Karpas-422 (cell line): ENCODE data around the gene LPCAT1. TPM values are rescaled to one million over a fixed set of nuclear protein-coding genes. Genes with fewer than 3 reads are reported as not detected.

Experiments used
- DNase-seq: peaks from one replicate; pipeline ENCODE4 v3.0.0-alpha.2; 2015
- H2AFZ ChIP-seq: fragments of 200-600 bp; sonication (generic); 2 replicates; pipeline ENCODE4 v1.6.1; 2014; ENCODE audit warnings: antibody characterized with exemption, low read length, mixed read lengths
- H3K27ac ChIP-seq: fragments of 200-600 bp; sonication (generic); 2 replicates; pipeline ENCODE4 v1.5.1; 2014; ENCODE audit warnings: mild to moderate bottlenecking, low read length, moderate library complexity
- H3K27me3 ChIP-seq: fragments of 200-600 bp; sonication (generic); 2 replicates; pipeline ENCODE4 v1.6.1; 2014; ENCODE audit warnings: low read length, mixed read lengths
- H3K36me3 ChIP-seq: fragments of 200-600 bp; sonication (generic); 2 replicates; pipeline ENCODE4 v1.6.1; 2014; ENCODE audit warnings: low read length, mixed read lengths; ENCODE audit not compliant: insufficient read depth
- H3K4me1 ChIP-seq: fragments of 200-600 bp; sonication (generic); 2 replicates; pipeline ENCODE4 v1.6.1; 2014; ENCODE audit warnings: mild to moderate bottlenecking, low read length, mixed read lengths
- H3K4me2 ChIP-seq: fragments of 200-600 bp; sonication (generic); 2 replicates; pipeline ENCODE4 v1.6.1; 2014; ENCODE audit warnings: low read length, low read depth, mild to moderate bottlenecking; ENCODE audit not compliant: poor library complexity, severe bottlenecking
- H3K4me3 ChIP-seq: fragments of 200-600 bp; sonication (generic); 2 replicates; pipeline ENCODE4 v1.5.1; 2014; ENCODE audit warnings: mild to moderate bottlenecking, antibody characterized with exemption, low read length, mixed read lengths
- H3K79me2 ChIP-seq: fragments of 200-600 bp; sonication (generic); 2 replicates; pipeline ENCODE4 v1.6.1; 2014; ENCODE audit warnings: mild to moderate bottlenecking, low read length, mixed read lengths
- H3K9ac ChIP-seq: fragments of 200-600 bp; sonication (generic); 2 replicates; pipeline ENCODE4 v1.6.0; 2014; ENCODE audit warnings: low read length
- H3K9me2 ChIP-seq: fragments of 200-600 bp; sonication (generic), shearing (Covaris generic); replicated peaks from 2 replicates; pipeline ENCODE4 v1.6.0; 2014; ENCODE audit warnings: mild to moderate bottlenecking, low read length, moderate library complexity; ENCODE audit not compliant: insufficient read depth
- H3K9me3 ChIP-seq: fragments of 300-700, 200-600 bp; sonication (generic); 2 replicates; pipeline ENCODE4 v1.6.1; 2014; ENCODE audit warnings: low read length, mixed read lengths
- H4K20me1 ChIP-seq: fragments of 200-600 bp; sonication (generic); 2 replicates; pipeline ENCODE4 v1.6.1; 2014; ENCODE audit warnings: mild to moderate bottlenecking, antibody characterized with exemption, low read length, low read depth; ENCODE audit not compliant: insufficient read depth
- total RNA-seq: library from RNA; depleted of rRNA; stranded (reverse); fragments of >200 nt; shearing (Covaris generic); gene quantifications from 2 replicates; pipeline ENCODE4 v1.2.3, GENCODE V29; 2014; ENCODE audit warnings: low replicate concordance

LPCAT1 gene
- total RNA-seq, 1 experiment from 2014 or later = 115 TPM

DNA sequence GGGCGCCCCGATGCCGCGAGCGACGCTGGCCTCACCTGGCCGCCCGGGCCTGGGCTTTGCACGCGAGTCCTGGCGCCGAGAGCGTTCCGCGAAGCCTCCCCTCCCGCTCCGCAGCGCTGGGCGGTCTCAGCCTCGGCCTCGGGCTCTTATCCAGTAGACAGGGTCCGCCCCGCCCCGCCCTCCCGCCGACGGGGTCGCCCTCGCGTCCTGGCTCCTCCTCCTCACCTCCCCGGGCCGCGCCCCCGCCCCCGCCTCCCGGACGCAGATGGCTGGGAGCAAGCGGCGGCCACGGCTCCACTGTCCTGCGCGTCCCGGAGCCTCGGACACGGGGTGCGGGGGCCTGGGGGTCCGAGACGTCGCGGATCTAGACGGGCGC lies 78.5 kb downstream of the LPCAT1 start, which contains the start of gene SLC6A3:
TSS of gene SLC6A3 (minus strand) at position 128 of the 376 bp plus-strand sequence. CDS start 2,243 bp downstream, outside the sequence.
- H3K79me2 ChIP-seq = no peaks in the 10 kb centered on the region
- H2AFZ ChIP-seq = no peak within 1 kb of the TSS
- no peaks in the 10 kb centered on the region for H3K9me3 ChIP-seq
- H4K20me1 ChIP-seq = no peaks in the 10 kb centered on the region
- no peak within 1 kb of the TSS for H3K4me3 ChIP-seq
- no peaks in the 10 kb centered on the region for H3K9me2 ChIP-seq
- no peaks in the 10 kb centered on the region for H3K36me3 ChIP-seq
- no peak within 1 kb of the TSS for H3K27ac ChIP-seq
- H3K4me1 ChIP-seq = no peaks in the 10 kb centered on the region
- no peak within 1 kb of the TSS for H3K9ac ChIP-seq
- H3K4me2 ChIP-seq = no peak within 1 kb of the TSS
- DNase-seq = no peak
- H3K27me3 ChIP-seq = no peaks in the 10 kb centered on the region

GRCh38 chr5:1444361-1445189 lies 79.2 kb downstream of the LPCAT1 start:
- H3K4me2 ChIP-seq = no peak overlapping the region
- no peaks in the 10 kb centered on the region for H3K36me3 ChIP-seq
- no peaks in the 10 kb centered on the region for H3K79me2 ChIP-seq
- no peak overlapping the region for H3K27ac ChIP-seq
- H2AFZ ChIP-seq = no peak overlapping the region
- no peaks in the 10 kb centered on the region for H4K20me1 ChIP-seq
- no peaks in the 10 kb centered on the region for H3K4me1 ChIP-seq
- no peak for DNase-seq
- H3K4me3 ChIP-seq = no peak overlapping the region
- H3K9me3 ChIP-seq = no peaks in the 10 kb centered on the region
- H3K9ac ChIP-seq = no peak overlapping the region
- H3K27me3 ChIP-seq = no peaks in the 10 kb centered on the region
- H3K9me2 ChIP-seq = no peaks in the 10 kb centered on the region

DNA sequence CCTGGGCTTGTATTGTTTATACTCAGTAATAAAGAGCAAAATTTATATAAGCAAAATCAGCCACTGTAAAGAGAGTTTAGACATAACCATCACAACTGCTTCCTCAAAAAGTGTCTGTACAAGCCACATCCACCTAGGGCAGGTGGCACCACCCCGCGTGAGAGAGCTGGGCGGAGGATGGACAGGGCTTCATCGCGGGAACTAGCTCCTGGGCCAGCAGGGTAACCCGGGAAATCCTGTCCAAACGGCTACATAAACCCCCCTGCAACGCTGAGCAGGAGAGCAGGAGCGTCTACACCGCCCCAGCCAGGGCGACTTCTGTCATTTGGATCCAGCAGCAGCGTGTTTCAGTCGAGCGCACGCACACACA lies 79.8 kb downstream of the LPCAT1 start:
- DNase-seq = no peak
- Histone ChIP-seq H3K27me3 (no peaks in the 10 kb centered on the region), H3K9ac (no peak overlapping the region), H3K4me3 (no peak overlapping the region), H3K4me1 (no peaks in the 10 kb centered on the region), H3K79me2 (no peaks in the 10 kb centered on the region), H3K27ac (no peak overlapping the region), H3K9me2 (no peaks in the 10 kb centered on the region), H3K4me2 (no peak overlapping the region), H3K9me3 (no peaks in the 10 kb centered on the region), H3K36me3 (no peaks in the 10 kb centered on the region), H4K20me1 (no peaks in the 10 kb centered on the region), H2AFZ (no peak overlapping the region)

- Histone ChIP-seq H3K27ac (no peak overlapping the region), H3K9ac (no peak overlapping the region), H4K20me1 (no peaks in the 10 kb centered on the region), H3K36me3 (no peaks in the 10 kb centered on the region), H3K9me2 (no peaks in the 10 kb centered on the region), H3K27me3 (no peaks in the 10 kb centered on the region), H3K4me1 (no peaks in the 10 kb centered on the region), H3K4me2 (no peak overlapping the region), H3K4me3 (no peak overlapping the region), H3K9me3 (no peaks in the 10 kb centered on the region), H2AFZ (no peak overlapping the region), H3K79me2 (no peaks in the 10 kb centered on the region)
- DNase-seq = no peak
Measured at GRCh38 chr5:1443171-1443570, 80.6 kb downstream of the LPCAT1 start.

- Histone ChIP-seq H3K27ac (no peak overlapping the region), H3K9me2 (no peaks in the 10 kb centered on the region), H4K20me1 (no peaks in the 10 kb centered on the region), H3K4me2 (no peak overlapping the region), H3K9ac (no peak overlapping the region), H3K4me1 (no peaks in the 10 kb centered on the region), H3K27me3 (no peaks in the 10 kb centered on the region), H2AFZ (no peak overlapping the region), H3K79me2 (no peaks in the 10 kb centered on the region), H3K4me3 (no peak overlapping the region), H3K9me3 (no peaks in the 10 kb centered on the region), H3K36me3 (no peaks in the 10 kb centered on the region)
- no peak for DNase-seq
Measured at GRCh38 chr5:1442222-1443145, 81.3 kb downstream of the LPCAT1 start.

DNA sequence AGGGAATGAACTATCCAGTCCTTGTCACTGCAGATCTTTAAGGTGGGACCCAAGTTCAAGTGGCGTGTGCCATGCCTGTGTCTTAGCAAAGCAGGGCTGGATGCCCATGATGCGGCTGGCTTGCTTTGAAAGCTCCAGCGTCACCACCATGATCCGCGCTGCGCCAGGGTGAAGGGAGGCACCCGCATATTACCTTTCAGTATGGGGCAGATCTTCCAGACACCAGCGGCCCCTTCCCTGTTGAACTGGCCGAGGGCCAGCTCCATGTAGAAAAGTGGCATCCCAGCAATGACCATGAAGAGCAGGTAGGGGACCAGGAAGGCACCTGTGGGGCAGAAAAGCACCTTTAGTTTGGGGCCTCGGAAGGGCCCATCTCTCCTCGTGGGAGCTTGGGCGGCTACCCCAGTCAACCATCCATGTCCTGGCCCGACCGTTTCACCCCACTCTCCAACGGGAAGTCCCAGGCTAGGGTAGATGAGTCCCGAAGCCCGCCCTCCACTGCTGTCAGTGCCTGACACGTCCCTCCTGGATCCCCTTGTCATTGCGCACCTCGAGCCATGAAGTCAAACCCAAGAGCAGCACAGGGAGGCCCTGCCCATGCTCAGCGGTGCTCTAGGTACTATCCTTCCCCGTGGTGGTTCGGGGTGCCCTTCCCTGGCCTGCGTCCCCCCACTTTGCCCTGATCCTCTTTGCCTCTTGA lies 82.4 kb downstream of the LPCAT1 start:
- H3K9me2 ChIP-seq = no peaks in the 10 kb centered on the region
- no peaks in the 10 kb centered on the region for H4K20me1 ChIP-seq
- no peaks in the 10 kb centered on the region for H3K36me3 ChIP-seq
- H3K9ac ChIP-seq = no peak overlapping the region
- no peak overlapping the region for H3K27ac ChIP-seq
- H3K4me3 ChIP-seq = no peak overlapping the region
- no peaks in the 10 kb centered on the region for H3K4me1 ChIP-seq
- no peaks in the 10 kb centered on the region for H3K79me2 ChIP-seq
- no peaks in the 10 kb centered on the region for H3K9me3 ChIP-seq
- H3K27me3 ChIP-seq = no peaks in the 10 kb centered on the region
- H3K4me2 ChIP-seq = no peak overlapping the region
- H2AFZ ChIP-seq = no peak overlapping the region
- DNase-seq = no peak

DNA sequence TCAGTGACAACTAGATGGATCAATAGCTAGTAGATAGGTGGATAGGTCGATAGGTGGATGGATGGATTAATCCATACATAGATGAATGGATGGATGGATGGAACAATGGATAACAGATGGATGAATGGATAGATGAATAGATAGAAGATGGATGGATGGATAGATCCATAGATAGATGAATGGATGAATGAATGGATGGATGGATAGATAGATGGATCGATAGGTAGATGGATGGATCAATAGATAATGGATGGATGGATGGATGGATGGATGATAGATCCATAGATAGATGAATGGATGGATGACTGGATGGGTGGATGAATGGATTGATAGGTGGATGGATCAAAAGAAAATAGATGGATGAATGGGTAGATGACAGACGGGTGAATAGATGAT lies 83.7 kb downstream of the LPCAT1 start:
- H3K36me3 ChIP-seq = no peaks in the 10 kb centered on the region
- H3K9me2 ChIP-seq = no peaks in the 10 kb centered on the region

More for the DNA sequence above, 83.7 kb downstream of the LPCAT1 start:
- Histone ChIP-seq H3K9ac (no peak overlapping the region), H2AFZ (no peak overlapping the region), H4K20me1 (no peaks in the 10 kb centered on the region), H3K4me1 (no peaks in the 10 kb centered on the region), H3K9me3 (no peaks in the 10 kb centered on the region), H3K27ac (no peak overlapping the region), H3K79me2 (no peaks in the 10 kb centered on the region), H3K4me2 (no peak overlapping the region), H3K27me3 (no peaks in the 10 kb centered on the region), H3K4me3 (no peak overlapping the region)
- no peak for DNase-seq
